Midbrain (tissue), 1 donor: ENCODE measurements around the gene DHX15.
A peak's percentile ranks its signal among the peaks of the same experiment; 100 is the strongest.
"Not testable (repeated sequence)": the region's sequence is repeated elsewhere in the genome, so short reads cannot be mapped to it uniquely, and the experiment has no call there.

Source experiments
- DNase-seq: peaks from one replicate; lab custom pipeline; 2025; lab: John Stamatoyannopoulos, UW

Gene DHX15

DNA sequence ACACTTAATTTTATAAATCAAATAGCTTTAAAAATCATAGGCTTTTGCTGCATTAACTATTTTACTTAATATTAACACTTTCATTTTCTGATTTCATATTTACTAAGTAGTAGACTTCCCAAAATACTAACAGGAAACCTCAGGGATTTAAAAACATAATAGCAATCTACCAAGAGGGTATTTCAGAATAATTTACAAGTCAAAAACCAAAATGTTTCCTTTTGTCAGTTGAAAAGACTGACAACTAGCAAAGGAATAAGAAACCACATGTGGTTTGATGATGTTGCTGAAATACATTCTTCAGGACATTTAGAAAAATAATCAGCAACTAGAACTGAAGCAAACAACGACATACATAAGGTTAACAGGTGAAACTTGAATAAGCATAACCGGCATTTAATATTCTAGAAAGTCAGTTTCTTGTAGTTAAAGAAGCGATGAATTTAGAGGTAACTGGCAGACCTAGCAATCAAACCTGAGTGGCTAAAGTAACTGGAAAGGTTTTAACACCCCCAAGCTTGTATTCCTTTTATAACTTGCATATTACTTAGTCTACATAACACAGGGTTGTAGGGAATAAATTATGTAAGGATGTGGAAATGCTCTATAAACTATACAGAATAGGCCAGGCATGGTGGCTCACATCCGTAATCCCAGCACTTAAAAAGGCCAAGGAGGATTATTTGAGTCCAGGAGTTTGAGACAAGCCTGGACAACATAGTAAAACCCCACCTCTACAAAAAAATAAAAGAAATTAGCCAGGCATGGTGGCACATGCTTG lies 40.0 kb downstream of the DHX15 start:
- no peak for DNase-seq

DNA sequence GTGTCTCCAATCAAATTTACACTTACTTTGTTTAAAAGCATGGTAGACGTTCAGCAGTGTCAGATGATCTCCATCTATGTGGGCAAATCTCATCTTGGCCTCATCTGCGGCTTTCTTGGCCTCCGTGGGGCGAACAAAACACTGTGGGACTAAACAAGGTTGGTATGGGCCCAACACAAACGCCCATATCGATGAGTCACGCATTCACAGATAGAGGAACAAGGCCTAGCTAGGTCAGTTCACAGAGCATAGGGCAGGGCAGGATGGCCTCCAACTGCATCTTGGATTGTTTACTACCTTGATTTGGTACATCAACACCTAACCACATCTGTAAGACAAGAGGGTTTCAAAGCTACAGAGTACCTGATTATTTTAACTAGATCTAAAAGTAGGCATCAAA lies 47.3 kb downstream of the DHX15 start:
- DNase-seq, result no peak

DNA sequence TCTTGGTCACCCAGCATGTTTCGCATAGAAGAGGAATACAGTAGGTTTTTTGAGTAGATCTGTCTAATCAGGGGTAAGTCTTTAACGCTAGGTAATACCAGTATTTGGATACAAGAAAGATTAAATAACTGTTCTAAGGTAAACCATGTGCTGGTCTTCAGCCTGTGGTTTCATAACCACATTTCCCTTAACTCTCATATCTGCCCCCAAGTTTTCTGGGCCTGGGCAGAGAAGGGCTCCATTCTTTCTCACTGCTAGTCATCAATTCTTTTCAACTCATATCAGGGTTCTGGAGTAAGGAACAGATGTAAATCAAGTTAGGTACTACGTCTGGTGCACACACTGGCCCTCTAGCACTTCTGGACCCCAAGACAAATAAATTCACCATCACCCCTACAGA lies 49.0 kb downstream of the DHX15 start:
- no peak for DNase-seq

DNA sequence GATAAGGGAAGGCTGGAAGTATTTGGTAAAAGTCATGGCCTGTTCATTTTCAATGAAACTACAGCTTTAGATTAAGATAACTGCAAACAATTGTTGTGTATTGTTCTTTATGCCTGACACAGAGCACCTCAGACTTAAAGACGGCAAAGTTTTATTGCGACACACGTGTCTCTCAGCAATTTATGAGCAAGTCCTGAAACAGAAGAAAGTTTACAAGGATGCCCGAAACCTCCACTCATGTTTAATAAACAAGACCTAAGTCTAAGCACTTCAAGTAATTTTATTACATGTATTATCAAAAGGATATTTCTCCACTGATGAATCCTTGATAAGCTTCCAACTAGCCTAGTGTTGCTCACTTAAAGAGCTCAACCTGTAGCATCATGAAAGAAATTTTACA lies 51.0 kb downstream of the DHX15 start:
- DNase-seq, result no peak

DNA sequence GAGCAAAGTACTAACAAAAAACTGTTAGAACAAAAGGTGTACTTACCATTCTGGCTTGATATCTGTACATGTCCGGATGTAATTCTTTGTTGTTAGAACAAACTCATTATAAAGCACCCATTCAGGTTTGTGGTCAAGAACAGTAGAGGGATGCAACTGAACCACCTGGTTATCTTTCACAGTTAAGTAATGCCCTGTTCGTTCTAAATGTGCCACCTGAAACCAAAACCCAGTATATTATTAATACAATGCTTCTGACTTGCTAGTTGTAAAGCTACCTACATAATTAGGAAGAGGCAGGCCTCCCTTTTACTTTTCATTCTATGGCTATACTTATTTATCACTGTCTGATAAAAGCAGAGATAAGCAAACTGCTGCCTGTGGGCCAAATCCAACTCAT lies 54.8 kb downstream of the DHX15 start:
- DNase-seq, result no peak

DNA sequence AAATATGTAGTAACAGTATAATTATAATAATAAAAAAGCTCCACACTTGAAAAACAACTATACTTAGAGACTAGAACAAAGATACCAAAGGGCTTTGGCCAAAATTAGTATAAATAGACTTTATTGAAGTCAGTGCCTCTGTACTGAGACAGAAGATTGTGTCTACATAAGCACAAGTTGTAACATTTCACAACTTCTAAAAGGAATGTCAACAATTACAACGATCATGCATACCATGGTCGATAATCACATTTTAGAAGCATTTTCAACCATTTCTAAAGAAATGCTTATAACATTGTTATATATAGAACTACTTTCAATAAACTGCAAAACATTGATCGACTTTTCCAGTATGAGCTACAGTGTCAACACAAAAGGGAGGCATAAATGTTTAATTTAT lies 57.0 kb downstream of the DHX15 start:
- DNase-seq, result no peak

DNA sequence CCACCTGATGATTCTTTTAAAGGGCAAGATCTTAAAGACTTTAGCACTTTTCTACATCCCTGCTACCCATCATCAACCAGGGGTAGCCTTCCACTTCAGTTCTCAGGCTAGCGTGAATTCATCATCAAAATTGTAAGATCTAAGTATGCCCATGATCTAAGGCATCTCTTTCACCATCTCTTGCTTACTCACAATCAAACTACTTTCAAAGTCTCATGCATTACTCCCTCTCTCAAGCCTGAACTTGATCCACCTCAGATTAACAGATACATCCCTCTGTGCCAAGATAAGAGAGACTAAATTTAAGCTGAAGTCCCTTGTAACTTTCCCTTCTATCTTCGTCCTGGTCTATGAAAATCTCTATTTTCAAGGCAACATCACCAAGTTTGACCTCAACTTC lies 62.8 kb downstream of the DHX15 start:
- DNase-seq, result no peak

DNA sequence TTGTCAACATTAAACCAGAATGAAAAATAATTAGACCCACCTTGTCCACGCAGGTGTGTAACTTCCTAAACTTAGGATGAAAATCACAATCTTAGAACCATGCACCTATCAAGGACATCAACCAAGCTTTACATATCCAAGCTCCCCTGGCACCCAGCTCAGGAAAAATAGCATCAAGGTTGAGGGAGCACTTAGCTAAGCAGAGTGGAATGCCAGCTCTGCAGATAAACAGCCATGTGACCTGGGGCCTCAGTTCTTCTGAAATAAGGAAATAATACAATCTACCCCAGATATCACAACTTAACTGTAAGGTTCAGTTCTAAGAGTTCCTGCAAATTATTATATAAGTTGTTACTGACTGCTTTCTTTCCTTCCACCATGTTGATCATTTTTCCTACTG lies 64.7 kb downstream of the DHX15 start:
- no peak for DNase-seq

DNA sequence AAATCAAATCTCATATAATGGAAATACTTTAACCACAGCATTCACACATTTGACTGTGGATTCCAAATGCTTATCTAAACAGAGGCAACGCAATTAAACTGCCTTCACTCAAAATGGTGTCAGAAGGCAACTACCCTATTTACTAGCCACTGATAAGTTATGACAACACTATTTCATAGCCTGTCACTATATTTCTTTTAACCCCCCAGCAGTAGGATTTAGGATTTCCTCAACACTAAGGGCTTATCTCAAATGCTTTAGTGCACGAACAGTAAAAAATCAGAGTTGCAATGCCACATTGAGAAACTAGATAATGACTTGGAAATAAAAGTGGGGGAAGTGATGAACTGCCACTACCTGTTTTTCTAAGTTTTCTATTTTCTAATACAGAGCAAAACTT lies 66.7 kb downstream of the DHX15 start:
- DNase-seq, result no peak

DNA sequence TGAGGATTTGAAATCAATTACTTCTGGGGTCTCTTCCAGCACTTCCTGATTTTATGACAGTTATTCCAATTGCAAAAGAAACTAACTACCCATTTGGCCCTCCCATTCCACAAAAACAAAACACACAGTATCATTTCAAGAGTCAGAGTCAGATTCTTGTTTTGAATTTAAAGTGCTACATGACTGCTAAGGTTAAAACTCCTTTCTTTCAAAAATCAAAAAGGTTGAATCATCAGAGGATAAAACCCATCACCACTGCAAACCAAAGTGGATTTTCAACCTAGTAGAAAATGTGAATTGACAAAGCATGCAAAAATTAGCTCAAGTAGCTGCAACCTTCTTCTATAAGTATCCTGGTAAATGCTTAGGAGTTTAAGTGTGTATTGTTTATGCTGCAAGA lies 67.4 kb downstream of the DHX15 start:
- no peak for DNase-seq

DNA sequence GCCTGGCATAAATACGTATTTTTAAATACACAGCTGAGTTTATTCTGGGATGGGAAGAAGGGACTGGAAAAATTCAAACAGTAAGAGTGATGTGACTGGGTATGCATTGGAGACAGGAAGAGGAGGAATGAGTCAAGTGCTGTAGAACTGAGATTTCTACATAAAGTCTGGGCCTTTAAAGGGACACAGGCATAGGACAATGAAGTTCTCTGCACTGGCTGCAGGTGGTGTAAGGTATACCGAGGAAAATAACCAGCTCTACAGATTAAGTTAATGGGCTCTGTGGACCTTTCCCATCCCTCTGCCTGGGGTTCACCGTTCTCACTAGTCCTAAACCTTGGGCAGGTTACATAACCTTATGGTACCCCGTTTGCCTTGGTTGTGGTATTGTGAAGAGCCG lies 68.7 kb downstream of the DHX15 start:
- no peak for DNase-seq

DNA sequence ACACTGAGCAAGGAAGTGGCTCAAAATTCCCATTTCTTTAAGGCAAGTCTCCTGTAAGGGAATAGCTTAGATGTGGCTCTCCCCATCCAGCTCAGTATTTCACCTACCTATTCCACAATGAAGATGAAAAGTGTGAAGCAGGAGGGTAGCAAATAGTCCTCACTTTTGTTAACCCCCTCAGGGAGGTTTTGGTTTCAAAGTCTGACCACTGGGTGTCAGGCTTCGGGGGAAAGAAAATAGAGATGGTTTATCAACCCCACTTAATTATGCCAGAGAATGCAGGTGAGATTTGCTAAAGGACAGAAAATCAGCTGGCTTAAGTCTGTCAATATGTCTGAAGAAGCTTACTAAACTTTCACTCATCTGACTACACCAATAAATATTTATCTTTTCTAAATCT lies 69.5 kb downstream of the DHX15 start:
- DNase-seq, result no peak

DNA sequence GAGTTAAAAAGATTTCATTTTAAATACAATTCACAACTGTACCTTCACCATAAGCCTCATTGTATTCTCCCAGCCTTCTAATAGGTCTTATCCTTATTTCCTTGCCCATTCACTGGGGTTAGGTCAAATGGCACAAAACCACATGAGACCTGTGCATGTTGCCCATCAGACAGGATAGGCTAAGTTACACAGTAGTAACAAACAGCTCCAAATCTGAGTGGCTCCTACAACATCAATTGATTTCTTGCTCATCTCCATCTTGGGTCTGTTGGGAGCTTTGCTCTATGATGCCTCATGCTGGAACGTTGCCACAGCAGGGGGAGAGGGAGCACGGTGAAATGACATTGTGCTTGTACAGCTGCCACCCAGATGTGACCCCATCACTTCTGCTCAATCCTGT lies 70.6 kb downstream of the DHX15 start:
- DNase-seq, result no peak

DNA sequence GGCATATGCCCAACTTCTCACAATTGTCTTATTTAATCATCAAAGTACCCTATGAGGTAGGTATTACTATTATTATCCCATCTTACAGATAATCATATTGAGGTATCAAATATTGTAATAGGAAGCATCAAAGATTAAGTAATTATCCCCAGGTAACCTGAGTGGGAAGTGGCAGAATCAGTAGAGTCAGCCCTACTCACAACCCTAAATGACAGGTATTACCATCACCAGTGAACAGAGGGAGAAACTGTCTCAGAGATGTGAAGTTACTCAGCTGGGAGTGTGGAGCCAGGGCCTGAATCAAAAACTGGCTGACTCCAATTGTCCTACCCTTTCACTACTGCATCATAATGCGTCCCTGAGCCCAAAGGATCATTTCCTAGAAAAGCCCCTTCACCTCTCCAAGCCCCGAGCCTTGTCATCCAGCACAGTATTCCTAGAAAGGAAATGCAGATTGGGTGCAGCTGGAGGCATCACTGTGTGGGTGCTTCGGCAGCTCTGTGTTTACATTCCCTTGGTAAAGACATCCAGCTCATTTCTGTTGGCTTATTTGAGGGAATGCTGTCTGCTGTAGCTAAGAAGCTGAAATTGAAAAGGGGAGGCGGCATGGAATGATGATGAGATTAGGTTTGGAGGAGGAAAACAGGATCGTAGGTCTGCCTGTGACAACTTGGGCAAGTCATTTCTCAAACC lies 72.8 kb downstream of the DHX15 start:
- DNase-seq, result no peak

DNA sequence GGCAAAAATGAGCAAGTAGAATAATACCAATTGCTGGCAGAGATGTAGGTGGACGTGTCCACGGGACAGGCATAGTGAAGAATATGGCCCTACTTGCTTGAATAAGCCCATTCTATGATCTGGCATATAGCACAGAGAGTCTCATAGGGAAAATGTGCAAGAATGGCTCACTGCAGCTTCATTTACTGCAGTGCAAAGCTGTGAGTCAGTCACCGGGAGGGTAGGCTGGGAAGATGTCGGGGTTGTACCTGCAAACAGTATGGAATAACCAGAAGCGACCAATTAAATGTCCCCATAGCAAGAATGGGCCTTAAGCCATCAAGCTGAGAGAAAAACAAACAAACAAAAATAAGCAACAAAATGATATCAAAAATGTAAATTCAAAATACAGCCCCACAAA lies 74.3 kb downstream of the DHX15 start:
- DNase-seq, result no peak

DNA sequence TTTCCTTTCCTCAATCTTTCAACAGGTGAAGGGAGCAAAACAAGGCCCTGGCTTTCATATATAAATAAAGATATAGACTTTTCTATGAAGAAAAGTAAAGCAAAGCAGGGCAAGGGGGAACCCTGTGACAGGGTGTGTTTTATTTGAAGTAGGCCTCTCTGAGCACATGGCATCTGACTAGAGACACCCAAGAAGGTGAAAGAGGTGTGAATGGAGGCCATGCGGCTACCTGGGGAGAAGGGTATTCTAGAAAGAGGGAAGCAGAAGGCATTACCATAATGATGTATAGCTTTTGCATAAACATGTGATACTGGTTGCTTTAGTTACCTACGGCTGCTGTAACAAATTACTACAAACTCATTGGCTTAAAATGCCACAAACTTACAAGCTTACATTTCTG lies 75.8 kb downstream of the DHX15 start:
- no peak for DNase-seq

DNA sequence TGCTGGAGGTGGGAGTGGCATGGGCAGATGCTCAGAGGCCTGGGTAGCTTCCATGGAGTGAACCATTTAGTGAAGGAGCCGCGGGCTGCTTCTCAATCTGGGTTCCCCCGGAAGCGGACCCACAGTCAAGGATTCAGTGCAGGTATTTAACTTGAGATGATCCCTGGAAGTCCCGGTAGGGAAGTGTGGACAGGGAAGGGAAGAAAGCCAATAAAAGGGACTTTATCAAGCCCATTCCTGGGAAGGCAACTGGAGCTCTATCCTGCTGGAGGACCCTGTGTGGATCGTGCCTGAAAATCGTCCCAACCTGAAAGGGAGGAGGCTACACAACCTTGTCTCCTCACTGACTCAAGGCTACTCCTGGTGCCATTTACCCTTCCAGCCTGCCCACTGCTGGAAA lies 76.9 kb downstream of the DHX15 start:
- no peak for DNase-seq

DNA sequence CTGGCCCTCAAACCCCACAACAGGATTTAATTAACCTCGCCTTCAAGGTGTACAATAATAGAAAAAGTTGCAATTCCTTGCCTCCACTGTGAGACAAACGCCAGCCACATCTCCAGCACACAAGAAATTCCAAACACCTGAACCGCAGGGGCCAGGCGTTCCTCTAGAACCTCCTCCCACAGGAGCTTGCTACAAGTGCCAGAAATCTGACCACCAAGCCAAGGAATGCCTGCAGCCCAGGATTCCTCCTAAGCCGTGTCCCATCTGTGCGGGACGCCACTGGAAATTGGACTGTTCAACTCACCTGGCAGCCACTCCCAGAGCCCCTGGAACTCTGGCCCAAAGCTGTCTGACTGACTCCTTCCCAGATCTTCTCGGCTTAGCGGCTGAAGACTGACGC lies 81.3 kb downstream of the DHX15 start:
- DNase-seq, result not testable (repeated sequence)

DNA sequence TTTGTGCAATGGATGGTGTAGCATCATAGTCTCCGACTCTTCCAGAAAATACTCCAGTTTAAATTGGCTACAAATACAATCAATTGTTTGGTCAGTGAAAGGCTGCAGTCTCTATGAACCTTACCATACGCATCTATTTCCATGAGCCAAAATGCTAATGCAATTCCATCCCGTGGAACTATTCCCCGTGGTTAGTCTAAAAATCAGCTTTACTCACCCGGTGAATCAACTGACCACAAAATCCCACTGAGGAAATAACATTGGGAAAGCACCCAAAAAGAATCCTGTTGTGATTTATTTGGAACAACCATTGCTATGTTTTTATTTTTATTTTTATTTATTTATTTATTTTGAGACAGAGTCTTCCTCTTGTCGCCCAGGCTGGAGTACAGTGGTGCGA lies 87.1 kb downstream of the DHX15 start:
- DNase-seq, result no peak

DNA sequence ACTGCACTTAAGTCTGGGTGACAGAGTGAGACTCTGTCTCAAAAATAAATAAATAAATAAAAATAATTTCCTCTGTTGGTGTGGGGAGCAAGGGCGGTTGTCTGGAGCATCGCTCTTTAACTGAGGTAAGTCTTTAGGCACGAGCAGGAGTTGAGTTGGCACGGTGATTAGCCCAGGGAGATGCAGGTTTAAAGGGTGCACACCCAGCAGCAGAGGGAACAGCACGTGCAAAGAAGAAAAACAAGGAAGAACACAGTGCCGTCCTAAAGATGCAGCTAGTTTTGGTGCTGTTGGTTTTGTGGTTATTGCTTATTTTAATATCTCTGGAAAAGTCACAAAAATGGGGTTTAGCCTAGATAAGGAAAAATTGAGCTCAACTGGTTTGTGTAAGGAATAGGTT lies 87.8 kb downstream of the DHX15 start:
- DNase-seq, result no peak

DNA sequence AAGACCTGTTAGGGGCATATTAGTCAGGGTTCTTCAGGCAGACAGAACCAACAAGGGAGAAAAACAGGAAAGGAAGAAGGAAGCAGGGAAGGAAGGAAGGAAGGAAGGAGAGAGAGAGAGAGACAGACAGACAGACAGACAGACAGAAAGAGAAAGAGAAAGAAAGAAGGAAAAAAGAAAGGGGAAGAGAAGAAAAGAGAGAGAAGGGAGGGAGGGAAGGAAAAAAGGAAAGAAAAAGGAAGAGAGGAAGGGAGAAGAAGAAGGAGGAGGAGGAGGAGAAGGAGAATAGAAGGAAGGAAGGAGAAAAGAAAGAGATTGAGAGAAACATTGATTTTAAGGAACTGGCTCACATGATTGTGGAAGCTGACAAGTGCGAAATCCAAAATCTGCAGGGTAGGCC lies 89.0 kb downstream of the DHX15 start:
- no peak for DNase-seq

DNA sequence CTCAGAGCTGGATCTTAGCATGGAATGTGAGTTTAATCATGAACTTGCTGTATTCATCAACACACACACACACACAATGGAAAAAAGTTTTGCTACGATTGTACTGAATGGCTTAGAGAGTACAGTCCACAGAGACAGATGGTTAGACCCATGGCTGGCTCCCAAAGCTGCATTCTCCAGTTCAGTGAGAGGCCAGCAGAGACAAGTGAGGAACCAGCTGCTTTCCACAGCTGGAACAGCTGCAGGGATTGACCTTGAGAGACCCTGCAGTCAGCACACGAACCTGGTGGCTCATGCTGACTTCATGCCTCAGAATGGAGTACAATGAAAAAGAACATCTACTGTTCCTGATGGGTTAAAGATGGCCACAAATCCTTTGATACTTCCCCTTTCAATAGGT lies 94.5 kb downstream of the DHX15 start:
- DNase-seq, result no peak

DNA sequence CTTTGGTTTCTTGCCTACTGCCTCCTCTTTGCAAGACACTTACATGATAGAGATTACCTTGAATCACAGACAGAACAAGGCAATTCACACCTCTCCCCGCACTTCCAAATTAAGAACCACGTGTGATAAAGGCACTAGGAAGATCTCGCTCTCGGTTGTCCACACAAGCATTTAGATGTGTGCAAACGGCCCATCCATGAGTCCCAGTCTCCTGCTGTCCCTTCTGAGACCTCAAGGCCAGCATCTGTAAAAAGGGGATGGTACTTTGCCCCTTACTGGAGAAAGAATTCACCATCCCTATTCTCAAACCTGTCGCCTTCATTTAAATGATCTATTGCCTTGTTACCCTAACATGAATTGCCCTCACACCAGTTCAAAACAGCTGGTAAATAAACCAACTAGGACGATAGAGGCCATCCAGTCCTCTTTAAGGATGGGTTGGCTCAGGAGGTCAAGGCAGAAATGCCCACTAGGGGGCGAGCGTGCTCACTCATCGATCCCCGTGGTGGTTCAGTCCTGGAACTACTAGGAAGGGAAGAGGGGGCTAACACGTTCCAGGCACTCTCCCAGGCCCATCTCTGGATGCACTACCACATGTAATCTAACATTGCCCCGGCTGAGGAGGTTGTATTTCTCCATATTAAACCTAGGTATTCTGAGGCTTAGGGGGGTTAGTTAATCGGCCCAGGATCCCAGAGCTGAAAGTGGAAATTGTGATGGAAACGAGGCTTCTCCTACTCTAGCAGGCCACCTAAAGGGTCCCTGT lies 95.8 kb downstream of the DHX15 start:
- peak; percentile 79 for DNase-seq
